Activated effector memory CD4-positive, alpha-beta T cell treated with Interleukin-2 at 50 U/mL for 16 hours (primary cell): Measurements from ENCODE around the gene AKAP10.
"Not testable (repeated sequence)": the region's sequence is repeated elsewhere in the genome, so short reads cannot be mapped to it uniquely, and the experiment has no call there.

Source experiments
- DNase-seq: peaks from one replicate; pipeline ENCODE4 v3.0.0-alpha.2; 2020

Gene AKAP10

GRCh38 chr17:19978805-19979211 lies 1.2 kb upstream of the AKAP10 start:
- no peak for DNase-seq

DNA sequence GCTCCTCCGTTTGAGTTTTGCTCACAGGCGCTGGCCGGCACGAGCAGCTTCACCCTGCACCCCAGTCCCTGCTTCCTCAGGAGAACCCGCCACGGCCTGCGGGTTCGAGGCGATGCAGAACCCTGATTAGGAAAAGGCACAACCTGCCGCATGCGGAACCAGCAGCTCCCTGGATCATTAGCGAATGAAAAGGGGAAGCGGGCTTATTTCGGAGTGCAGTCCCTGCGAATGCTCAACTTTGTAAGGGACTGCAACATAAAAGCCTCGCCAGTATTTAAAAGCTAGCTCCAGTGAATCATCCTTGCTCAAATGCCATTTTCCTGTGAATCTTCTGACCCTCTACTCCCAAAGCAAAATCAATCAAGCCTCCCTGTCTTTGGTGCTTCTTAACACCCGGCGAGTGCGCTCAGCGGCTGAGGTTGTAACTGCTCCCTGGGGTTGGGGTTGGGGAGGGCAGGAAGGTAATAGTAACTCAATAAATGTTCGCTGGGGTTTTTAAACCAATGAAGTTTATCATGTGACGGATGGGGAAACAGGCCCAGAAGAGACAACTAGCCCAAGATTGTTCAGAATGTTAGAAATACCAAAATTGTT lies 678 bp upstream of the AKAP10 start:
- DNase-seq, result peak; percentile 5

DNA sequence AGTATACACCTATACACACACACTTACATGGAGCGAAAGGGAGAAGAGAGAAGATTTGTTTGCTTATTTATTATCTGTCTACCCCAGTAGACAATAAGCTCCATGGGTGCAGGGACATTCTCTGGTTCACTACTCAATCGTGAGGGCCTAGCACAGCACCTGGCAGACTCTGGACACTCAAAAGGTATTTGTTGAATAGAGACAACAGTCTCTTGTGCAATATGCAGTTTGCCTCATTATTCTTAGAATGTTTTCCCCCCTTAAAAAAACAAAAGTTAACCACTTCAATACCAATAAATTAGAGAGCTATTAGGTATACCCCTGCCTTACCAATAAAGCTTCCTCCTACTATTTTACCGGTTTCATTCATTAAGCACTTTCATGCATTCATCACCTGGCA lies 2.0 kb downstream of the AKAP10 start:
- no peak for DNase-seq

GRCh38 chr17:19973156-19973555 lies 4.5 kb downstream of the AKAP10 start:
- DNase-seq, result no peak

GRCh38 chr17:19962954-19963353 lies 14.7 kb downstream of the AKAP10 start:
- DNase-seq, result not testable (repeated sequence)

- no peak for DNase-seq
These were observed 19.6 kb downstream of the AKAP10 start for GRCh38 chr17:19958023-19958422.

GRCh38 chr17:19955099-19955498 lies 22.5 kb downstream of the AKAP10 start:
- DNase-seq, result no peak

GRCh38 chr17:19951411-19951810 lies 26.2 kb downstream of the AKAP10 start:
- not testable (repeated sequence) for DNase-seq

GRCh38 chr17:19950624-19951195 lies 26.9 kb downstream of the AKAP10 start:
- not testable (repeated sequence) for DNase-seq

- DNase-seq, result no peak
These were observed 29.3 kb downstream of the AKAP10 start for GRCh38 chr17:19948116-19948943.

DNA sequence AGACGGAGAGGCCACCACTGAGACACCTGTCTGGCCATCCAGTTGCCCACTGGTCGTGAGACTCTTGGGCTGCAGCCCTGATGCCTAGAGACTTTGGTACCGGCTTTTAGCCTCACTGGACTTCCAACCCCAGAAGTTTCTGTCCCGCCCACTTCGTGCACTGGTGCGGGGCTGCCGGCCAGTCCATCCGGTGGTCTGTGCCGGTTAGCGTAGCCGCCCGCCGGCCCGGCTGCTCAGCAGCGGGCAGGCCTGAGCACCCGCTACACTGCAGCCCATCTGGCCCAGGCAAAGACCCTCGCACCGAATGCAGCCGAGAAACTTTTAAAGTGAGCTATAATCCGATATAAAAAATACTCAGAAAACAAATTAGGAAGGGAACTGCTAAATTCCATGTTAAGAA lies 30.7 kb downstream of the AKAP10 start:
- DNase-seq, result no peak

DNA sequence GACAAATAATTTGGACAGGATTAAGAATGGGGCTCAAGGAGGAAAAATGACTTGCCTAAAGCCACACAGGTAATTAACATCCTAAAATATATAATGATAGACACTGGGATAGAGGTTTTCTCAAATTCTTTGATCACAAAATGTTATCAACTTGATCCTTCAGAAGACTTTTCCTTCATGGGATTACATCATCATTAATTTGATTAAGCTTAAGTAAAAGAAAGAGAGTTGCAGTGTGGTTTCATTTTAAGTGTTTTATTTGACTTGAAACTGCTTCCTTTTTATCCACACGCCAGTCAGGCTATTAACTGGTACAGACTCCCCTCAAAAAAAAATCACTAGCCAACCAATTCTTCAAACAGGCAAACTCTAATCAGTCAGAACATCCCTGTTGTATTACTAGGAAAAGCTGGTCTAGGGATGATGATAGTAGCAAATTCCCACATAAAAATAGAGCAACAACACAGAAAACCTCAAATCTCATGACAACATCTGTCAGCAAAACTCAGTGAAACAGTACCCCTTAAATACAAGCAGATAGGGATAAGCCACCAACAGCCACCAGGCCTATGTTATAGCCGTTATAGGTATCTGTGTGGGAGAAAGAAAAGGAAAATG lies 32.5 kb downstream of the AKAP10 start:
- no peak for DNase-seq

DNA sequence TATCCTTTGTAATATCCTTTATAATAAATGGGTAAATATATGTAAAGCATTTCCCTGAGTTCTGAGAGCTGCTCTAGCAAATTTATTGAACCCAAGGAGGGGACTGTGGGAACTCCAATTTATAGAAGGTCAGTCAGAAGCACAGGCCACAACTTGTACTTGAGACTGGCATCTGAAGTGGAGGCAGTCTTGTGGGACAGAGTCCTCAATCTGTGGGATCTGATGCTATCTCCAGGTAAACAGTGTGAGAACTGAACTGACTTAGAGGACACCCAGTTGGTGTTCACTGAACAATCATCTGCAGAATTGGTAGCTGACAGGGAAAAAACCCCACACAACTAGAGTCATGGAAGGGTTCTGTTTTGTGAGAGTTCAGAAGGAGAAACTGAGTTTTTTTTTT lies 34.0 kb downstream of the AKAP10 start:
- DNase-seq, result no peak

DNA sequence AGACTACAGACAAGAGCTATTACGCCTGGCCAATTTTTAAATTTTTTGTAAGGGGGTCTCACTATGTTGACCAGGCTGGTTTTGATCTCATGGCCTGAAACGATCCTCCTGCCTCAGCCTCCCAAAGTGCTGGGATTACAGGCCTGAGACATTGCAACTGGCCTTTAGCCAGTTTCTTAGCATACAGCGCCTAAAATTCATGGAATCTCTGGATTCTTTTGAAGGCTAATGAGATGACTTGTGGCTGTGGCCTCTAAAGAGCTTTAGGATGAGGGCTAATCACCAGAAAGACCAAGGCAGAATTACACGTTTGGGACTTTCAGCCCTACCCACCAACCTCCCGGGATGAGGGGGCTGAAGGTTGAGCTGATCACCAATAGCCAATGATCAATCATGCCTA lies 34.6 kb downstream of the AKAP10 start:
- no peak for DNase-seq

DNA sequence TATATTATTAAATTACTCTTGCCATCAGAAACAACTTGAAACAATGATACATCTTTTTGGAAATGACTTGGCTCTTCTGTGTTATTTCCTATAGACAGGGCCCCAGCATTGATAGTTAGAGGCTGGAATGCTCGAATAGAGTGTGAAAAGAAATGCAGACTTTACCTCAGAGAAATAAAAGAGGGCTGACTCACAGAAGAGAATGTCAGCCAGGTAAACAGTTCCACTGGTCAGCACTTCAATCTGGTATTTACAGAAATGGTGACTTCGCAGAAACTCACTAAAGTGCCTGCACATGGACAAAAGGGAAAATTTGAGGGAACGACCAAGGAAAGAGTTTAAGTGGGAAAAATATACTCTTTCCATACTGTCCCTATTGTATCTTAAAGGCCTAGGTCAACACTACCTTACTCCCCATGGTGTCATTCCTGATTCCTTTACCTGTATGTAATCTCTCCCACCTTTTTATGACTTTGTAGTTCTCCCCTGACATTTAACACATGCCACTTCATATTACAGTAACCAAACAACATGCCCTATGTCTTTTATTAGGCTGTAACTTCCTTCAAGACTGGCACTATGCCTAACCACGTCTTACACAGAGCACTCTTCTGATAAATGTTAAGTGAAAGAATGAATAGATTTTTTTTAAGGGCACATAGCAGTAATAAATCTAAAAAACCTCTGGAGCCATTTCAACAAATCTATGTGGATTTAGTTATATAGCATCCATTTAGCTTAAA lies 36.7 kb downstream of the AKAP10 start:
- DNase-seq, result no peak

- no peak for DNase-seq
These were observed 37.5 kb downstream of the AKAP10 start for GRCh38 chr17:19939993-19940721.

GRCh38 chr17:19938736-19939135 lies 38.9 kb downstream of the AKAP10 start:
- no peak for DNase-seq

DNA sequence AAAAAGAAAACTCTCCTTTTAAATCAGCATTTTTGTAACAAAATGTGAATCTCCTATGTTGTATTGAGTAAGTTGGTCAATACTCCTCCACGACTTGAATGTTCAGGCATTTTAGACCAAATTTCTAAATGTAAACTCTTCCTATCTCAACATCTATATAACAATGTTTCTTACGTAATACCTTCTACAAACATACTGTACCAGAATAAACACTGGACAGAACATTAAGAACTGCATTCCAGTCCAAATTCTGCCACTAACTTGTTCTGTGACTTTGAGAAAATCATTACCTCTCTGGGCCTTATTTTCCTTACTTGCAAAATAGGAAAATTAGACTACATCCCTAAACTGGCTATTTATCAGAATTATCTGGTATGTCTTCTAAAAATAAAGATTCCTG lies 40.1 kb downstream of the AKAP10 start:
- no peak for DNase-seq

GRCh38 chr17:19935169-19935568 lies 42.5 kb downstream of the AKAP10 start:
- no peak for DNase-seq

DNA sequence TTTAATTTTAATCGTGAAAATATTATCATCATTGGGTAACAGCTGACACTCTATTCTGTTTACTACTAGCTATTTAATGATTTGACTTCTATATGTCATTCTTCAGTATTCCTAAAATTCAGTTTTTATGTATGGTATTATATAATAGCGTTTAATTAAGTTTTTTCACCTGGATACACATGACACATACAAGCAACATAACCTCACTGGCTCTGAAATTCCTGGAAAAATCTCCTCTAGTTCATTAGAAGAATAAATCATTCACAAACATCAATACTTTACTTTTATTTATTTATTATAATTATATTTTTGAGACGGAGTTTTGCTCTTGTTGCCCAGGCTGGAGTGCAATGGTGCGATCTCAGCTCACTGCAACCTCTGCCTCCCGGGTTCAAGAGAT lies 44.0 kb downstream of the AKAP10 start:
- DNase-seq, result no peak

DNA sequence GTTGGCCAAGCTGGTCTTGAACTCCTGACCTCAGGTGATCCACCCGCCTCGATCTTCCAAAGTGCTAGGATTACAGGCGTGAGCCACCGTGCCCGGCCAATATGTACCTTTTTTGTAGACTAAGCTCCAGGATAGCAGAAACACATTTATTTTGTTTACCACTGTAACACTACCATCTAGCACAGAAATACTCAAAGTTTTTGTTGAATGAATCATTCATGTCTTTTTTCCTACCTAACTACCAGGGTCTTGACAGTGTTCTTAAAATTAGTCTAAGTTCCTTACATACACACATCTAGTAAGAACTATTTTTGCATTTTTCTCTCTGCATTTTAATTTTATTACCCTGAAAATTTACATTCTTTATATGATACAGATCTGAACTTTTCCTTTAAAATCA lies 44.4 kb downstream of the AKAP10 start:
- DNase-seq, result no peak

DNA sequence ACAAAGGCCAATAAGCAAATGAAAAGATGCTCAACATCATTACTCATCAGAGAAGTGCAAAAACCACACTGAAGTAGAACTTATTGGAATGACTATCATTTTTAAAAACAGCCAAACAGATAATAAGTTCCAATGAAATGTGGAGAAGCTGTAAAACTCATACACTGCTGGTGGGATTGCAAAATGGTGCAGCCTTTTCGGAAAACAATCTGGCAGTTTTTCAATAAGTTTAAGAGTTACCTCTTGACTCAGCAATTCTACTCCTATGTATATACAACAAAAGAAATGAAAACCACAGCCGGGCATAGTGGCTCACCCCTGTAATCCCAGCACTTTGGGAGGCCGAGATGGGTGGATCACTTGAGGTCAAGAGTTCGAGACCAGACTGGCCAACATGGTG lies 49.3 kb downstream of the AKAP10 start:
- no peak for DNase-seq
